ENCODE results near the gene GHRL.

The GHRL gene

DNA sequence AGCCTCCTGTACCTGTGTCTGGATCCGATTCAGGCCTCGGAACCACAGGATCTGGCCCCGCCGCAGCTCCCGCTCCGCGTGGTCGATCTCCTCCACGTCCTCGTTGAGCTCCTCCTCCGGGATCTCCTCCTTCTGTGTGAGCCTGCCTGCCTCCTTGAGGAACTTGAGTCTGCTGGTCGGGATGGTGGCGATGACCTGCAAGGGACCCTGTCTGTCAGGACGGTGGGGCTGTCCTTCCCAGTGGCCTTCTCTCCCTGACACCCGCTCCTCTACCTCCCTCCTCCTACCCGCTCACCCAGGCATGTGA is 45.4 kb upstream of the GHRL start:
- in situ Hi-C loops (cut with HindIII; ENCODE audit: low sequenced_read_pairs): loop anchor here (25.0 kb wide), 1 partner anchor 374 kb away; no protein-coding TSS in a partner anchor
- TF ChIP-seq, protein P1, sequence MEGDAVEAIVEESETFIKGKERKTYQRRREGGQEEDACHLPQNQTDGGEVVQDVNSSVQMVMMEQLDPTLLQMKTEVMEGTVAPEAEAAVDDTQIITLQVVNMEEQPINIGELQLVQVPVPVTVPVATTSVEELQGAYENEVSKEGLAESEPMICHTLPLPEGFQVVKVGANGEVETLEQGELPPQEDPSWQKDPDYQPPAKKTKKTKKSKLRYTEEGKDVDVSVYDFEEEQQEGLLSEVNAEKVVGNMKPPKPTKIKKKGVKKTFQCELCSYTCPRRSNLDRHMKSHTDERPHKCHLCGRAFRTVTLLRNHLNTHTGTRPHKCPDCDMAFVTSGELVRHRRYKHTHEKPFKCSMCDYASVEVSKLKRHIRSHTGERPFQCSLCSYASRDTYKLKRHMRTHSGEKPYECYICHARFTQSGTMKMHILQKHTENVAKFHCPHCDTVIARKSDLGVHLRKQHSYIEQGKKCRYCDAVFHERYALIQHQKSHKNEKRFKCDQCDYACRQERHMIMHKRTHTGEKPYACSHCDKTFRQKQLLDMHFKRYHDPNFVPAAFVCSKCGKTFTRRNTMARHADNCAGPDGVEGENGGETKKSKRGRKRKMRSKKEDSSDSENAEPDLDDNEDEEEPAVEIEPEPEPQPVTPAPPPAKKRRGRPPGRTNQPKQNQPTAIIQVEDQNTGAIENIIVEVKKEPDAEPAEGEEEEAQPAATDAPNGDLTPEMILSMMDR (IDR thresholded peaks at IDR 0.05; ENCODE audit: low read depth, low read length, missing control alignments): no peak
- DNase-seq (ENCODE audit: low read depth): no peak
- H3K4me3 ChIP-seq (ENCODE audit: low read depth, low read length): no peak overlapping the region

DNA sequence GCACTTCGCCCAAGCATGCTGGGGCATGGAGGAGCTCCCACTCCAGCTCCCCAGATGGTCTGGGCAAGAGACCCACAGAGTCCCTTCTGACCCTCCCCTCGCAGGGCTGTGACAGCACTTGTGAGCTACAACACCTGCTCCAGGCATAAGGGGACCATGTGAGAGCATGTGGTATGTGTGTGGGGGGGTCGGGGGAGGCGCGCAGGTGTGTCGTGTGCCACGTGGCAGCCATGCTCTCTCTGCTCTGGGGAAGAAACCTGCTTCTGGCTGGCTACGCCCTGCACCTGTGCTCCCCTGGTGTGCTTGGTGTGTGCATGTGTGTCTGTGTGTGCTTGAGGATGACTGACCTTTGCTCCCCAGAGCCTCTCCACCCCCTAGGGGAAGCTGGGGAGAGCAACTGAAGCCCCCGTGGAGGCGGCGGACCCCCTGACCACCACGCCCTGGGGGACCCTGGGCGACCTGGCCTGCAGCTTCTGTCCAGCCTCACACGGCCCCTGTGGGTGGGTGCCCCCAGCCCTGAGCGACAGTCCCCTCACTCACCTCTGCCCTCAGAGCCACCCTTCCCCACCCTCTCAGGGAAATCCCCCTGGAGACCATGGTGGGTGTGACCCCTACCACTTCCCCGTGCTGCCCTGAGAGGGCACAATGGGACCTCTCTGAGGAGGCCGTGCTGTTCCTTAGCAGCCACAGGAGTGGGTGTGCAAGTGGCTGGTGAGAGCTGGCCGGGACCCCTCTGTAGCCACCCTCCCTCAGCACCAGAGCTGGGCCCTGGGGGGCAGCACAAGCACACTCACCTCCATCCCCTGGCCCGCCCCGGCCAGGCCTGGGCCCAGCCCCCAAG is 44.8 kb upstream of the GHRL start:
- TF ChIP-seq, protein P1 (IDR thresholded peaks at IDR 0.05; ENCODE audit: low read depth, low read length, missing control alignments): no peak
- in situ Hi-C loops (cut with HindIII; ENCODE audit: low sequenced_read_pairs): loop anchor here (25.0 kb wide), 1 partner anchor 375 kb away; no protein-coding TSS in a partner anchor
- no peak overlapping the region for H3K4me3 ChIP-seq (ENCODE audit: low read depth, low read length)
- DNase-seq (ENCODE audit: low read depth): no peak

DNA sequence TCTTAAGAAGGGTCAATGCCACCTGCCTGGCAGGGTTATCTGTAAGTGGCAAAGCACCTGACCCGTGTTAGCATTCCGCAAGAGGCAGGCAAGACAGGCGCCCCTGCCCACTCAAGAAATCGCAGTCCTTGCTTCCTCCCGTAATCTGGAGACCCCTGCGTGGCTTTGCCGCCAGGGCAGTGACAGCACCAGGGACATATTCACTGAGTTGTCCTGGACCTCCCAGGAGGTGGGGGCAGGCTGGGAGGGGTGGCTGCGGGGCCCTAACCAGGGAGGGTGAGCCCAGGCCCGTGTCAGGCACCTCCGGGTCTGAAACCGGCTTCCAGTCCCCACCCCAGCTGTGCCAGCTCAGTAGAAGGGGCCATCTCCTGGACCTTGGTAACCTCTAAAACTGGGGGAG is 44.0 kb upstream of the GHRL start:
- TF ChIP-seq, protein P1 (IDR thresholded peaks at IDR 0.05; ENCODE audit: low read depth, low read length, missing control alignments): no peak
- H3K4me3 ChIP-seq (ENCODE audit: low read depth, low read length): no peak overlapping the region
- in situ Hi-C loops (cut with HindIII; ENCODE audit: low sequenced_read_pairs): loop anchor here (25.0 kb wide), 1 partner anchor 376 kb away; no protein-coding TSS in a partner anchor
- no peak for DNase-seq (ENCODE audit: low read depth)

DNA sequence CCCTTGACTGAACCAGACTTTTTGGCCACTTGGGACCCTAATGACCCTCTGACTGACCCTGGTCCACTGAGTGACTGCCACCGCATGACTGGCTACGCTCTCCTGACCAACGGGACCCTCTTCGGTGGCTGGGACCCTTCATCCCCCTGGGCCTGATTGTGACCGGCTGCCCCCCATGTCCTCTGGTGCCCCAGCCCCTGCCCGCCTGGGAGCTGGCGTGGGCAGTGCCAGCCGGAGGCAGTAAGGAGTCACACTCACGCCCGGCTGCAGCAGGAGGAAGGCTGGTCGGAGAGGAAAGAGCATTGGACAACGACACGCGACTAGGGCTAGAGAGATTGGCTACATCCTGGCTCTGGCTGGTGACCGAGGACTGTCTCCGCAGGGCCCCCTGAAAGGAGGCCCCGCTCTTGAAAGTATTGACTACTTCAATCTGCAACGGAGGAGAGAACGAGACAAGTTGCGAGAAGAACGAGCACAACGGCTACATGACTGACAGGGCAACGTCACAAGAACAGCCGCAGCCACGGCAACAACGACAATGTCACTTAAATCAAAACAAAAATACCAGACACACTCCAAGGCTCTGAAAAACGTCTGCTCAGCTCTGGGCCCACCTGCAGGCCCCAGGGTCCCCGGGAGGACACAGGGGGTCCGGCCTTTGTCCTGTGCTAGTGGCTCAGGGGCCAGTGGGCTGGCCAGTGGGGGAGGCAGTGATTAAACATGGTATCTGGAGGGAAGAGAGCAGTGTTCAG is 43.3 kb upstream of the GHRL start:
- TF ChIP-seq, protein P1 (IDR thresholded peaks at IDR 0.05; ENCODE audit: low read depth, low read length, missing control alignments): no peak
- H3K4me3 ChIP-seq (ENCODE audit: low read depth, low read length): no peak overlapping the region
- in situ Hi-C loops (cut with HindIII; ENCODE audit: low sequenced_read_pairs): loop anchor here (25.0 kb wide), 1 partner anchor 376 kb away; no protein-coding TSS in a partner anchor
- DNase-seq (ENCODE audit: low read depth): no peak

DNA sequence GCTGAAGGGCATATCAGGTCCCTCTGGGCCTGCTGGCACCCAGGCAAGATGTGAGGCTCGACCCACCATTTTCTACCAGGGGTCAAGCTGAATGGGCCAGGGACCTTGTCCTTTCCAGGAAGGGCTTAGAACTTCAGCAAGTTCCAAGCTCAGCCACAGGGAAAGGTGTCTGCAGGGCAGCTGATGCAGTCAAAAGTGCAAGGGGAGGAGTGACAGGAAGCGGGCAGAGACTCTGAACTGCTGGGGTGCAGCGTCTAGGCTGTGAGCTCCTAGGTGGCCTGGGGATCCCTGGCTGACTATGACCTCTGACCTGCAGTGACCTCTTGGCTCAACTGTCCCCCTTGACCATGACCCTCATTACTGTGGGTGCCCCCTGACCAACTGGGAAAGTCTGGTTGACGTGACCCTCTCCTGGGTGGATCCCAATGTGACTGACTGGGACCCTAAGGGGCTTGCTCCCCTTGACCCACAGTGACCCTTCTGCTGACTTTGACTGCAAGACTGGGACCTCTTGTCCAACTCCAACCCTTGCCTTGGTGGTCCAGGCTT is 42.5 kb upstream of the GHRL start:
- no peak for DNase-seq (ENCODE audit: low read depth)
- TF ChIP-seq, protein P1 (IDR thresholded peaks at IDR 0.05; ENCODE audit: low read depth, low read length, missing control alignments): no peak
- no peak overlapping the region for H3K4me3 ChIP-seq (ENCODE audit: low read depth, low read length)
- in situ Hi-C loops (cut with HindIII; ENCODE audit: low sequenced_read_pairs): loop anchor here (25.0 kb wide), 1 partner anchor 377 kb away; no protein-coding TSS in a partner anchor

DNA sequence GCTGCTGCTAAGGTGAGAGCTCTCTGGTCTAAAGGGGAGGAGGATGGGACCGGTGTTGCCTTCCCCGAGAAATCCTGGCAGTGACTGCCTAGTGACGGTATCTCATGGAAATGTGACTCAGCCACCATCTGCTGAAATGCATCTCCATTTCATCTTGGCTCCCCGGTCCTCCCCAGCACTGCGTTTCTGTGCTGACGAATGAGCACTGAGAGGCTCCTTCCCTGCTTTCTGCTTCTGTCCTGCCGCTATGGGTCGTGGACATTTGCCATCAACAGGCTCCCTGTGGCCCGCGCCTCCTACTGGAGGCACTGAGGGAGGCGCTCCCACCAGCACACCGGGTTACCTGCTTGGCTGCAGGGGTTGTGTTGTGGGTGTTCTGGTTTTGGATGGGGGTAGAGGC is 41.7 kb upstream of the GHRL start:
- no peak overlapping the region for H3K4me3 ChIP-seq (ENCODE audit: low read depth, low read length)
- no peak for DNase-seq (ENCODE audit: low read depth)
- TF ChIP-seq, protein P1 (IDR thresholded peaks at IDR 0.05; ENCODE audit: low read depth, low read length, missing control alignments): no peak
- in situ Hi-C loops (cut with HindIII; ENCODE audit: low sequenced_read_pairs): loop anchor here (25.0 kb wide), 1 partner anchor 378 kb away; no protein-coding TSS in a partner anchor

Data from astrocyte of the cerebellum (primary cell).